Activated B cell treated with CpG ODN at 0.5 μM for 24 hours (primary cell): Measurements from ENCODE around the gene CELSR1. TPM values are rescaled to one million over a fixed set of nuclear protein-coding genes. Genes with fewer than 3 reads are reported as not detected.

Source experiments
- ATAC-seq: fragments of 200-7000 bp; cut with Tn5 transposase; one replicate; pipeline ENCODE4 v1.10.0; 2021; ENCODE audit warnings: low read depth, mild to moderate bottlenecking, moderate library complexity
- CTCF ChIA-PET: fragments of 350-600 bp; sonication (Branson Sonifier 250); formaldehyde crosslinking; loops from one replicate; lab custom pipeline; 2021; ENCODE audit warnings: antibody characterized with exemption; lab: Charles Lee
- POLR2A ChIA-PET: fragments of 350-600 bp; sonication (Branson Sonifier 250); formaldehyde crosslinking; loops from one replicate; lab custom pipeline; 2021; ENCODE audit warnings: antibody characterized with exemption; lab: Charles Lee
- DNase-seq: peaks from one replicate; pipeline ENCODE4 v3.0.0; 2022
- H3K27ac Mint-ChIP-seq: one replicate; pipeline ENCODE4 v1.8.0; 2020; ENCODE audit warnings: mixed read lengths
- H3K27me3 Mint-ChIP-seq: one replicate; pipeline ENCODE4 v1.8.0; 2021; ENCODE audit warnings: mixed read lengths
- H3K36me3 Mint-ChIP-seq: one replicate; pipeline ENCODE4 v1.8.0; 2021; ENCODE audit warnings: low read depth, mixed read lengths
- H3K4me1 Mint-ChIP-seq: one replicate; pipeline ENCODE4 v1.8.0; 2021; ENCODE audit warnings: mixed read lengths
- H3K4me3 Mint-ChIP-seq: one replicate; pipeline ENCODE4 v1.8.0; 2020; ENCODE audit warnings: mild to moderate bottlenecking, mixed read lengths
- H3K9me3 Mint-ChIP-seq: one replicate; pipeline ENCODE4 v1.8.0; 2020; ENCODE audit warnings: mixed read lengths
- intact Hi-C: fragments of 100-400 bp; cut with micrococcal nuclease; formaldehyde crosslinking; loops from one replicate; pipeline ENCODE4 v1.15.1; 2024
- total RNA-seq: library from RNA; stranded (reverse); gene quantifications from 2 replicates; pipeline ENCODE4 v1.2.3, GENCODE V29; 2022
- TF ChIP-seq, protein P1 (sequence below): fragments of 200-600 bp; IDR thresholded peaks from one replicate; pipeline ENCODE4 v1.8.0; 2022; ENCODE audit warnings: antibody characterized with exemption, mild to moderate bottlenecking

Gene CELSR1
- total RNA-seq, 1 donor from 2014 or later, result 12.3 TPM

DNA sequence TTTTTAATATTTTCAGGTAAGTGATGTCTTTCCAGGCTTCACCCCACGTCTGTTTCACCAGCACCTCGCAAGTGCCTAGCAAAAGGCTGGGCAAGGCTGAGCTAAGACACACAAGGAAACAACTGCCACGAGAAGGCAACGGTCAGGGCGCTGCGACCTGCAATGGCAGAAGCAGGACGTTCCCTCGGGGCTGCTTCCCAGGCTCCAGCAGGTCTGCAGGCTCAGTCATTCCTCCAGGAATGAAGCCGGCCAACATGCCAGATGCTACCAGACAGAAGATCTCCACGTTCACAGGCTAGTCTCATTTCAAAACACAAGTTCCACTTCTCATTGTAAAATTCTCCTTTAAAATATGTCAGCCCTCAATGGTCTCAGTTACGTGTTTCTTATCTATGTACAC, 45.5 kb downstream of the CELSR1 start:
- intact Hi-C loops, result no loop called here
- no peaks in the 10 kb centered on the region for H3K9me3 Mint-ChIP-seq

DNA sequence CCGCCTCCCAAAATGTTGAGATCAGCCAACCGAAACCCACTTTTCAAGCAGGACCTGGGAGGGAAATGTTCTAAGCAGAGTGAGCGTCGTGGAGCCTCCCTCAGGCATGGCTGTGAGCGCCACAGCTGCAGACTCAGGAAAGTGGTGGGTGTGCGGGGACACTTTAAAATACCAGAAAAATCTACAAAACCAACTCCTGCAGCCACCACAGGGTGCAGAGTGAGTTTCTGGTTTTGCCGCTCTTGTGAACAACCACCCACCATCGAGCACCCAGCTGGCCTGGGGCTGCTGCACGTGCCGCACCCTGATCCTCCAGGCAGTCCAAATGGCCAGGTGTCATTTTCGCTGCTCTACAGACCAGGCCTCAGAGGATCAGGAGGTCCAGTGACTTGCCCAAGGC, 46.9 kb downstream of the CELSR1 start:
- Mint-ChIP-seq H3K27me3 (peaks cover 17% of the 10 kb centered on the region), H3K4me3 (no peak overlapping the region)

More for the DNA sequence above, 45.5 kb downstream of the CELSR1 start:
- no peaks in the 10 kb centered on the region for H3K36me3 Mint-ChIP-seq
- ChIA-PET CTCF (no interaction called here), POLR2A (no interaction called here)
- H3K27ac Mint-ChIP-seq, result no peak overlapping the region
- ATAC-seq, result no peak
- TF ChIP-seq, protein P1, sequence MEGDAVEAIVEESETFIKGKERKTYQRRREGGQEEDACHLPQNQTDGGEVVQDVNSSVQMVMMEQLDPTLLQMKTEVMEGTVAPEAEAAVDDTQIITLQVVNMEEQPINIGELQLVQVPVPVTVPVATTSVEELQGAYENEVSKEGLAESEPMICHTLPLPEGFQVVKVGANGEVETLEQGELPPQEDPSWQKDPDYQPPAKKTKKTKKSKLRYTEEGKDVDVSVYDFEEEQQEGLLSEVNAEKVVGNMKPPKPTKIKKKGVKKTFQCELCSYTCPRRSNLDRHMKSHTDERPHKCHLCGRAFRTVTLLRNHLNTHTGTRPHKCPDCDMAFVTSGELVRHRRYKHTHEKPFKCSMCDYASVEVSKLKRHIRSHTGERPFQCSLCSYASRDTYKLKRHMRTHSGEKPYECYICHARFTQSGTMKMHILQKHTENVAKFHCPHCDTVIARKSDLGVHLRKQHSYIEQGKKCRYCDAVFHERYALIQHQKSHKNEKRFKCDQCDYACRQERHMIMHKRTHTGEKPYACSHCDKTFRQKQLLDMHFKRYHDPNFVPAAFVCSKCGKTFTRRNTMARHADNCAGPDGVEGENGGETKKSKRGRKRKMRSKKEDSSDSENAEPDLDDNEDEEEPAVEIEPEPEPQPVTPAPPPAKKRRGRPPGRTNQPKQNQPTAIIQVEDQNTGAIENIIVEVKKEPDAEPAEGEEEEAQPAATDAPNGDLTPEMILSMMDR, result no peak
- no peaks in the 10 kb centered on the region for H3K4me1 Mint-ChIP-seq
- no peak overlapping the region for H3K4me3 Mint-ChIP-seq
- H3K27me3 Mint-ChIP-seq, result peaks cover 17% of the 10 kb centered on the region
- no peak for DNase-seq

DNA sequence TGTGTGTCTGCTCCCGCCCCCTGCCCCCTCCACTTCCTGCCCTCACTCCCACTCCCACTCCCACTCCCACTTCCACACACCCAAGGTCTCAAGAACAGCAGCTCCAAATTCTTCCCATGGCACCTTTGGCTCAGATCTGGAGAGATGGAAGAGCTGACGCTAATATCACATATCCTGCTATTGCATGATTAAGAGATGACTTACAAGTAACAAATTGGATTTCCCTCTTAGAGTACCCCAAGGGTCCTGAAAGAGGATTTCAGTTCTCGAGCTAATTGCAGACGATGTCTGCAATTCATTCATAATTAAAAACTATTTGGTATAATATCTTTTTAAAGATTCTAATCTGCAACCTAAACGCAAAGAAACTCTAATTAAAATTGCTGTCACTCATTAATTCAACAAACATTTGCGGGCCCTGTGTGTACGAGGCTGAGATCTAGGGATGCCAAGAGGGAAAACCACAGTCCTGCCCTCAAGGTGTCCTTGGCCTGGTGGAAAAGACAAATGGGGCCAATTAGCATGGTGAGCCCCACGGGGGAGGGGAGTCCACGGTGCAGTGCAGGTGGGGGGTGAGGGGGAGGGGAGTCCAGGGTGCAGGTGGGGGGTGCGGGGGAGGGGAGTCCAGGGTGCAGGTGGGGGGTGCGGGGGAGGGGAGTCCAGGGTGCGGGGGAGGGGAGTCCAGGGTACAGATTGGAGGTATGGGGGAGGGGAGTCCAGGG, 50.3 kb downstream of the CELSR1 start:
- Mint-ChIP-seq H3K27ac (no peak overlapping the region), H3K36me3 (no peaks in the 10 kb centered on the region), H3K9me3 (peaks cover 3% of the 10 kb centered on the region), H3K4me1 (peaks cover 7% of the 10 kb centered on the region), H3K27me3 (peaks cover 19% of the 10 kb centered on the region), H3K4me3 (no peak overlapping the region)
- POLR2A ChIA-PET, result no interaction called here
- no peak for DNase-seq
- intact Hi-C loops, result no loop called here
- TF ChIP-seq, protein P1, result no peak
- no peak for ATAC-seq
- CTCF ChIA-PET, result no interaction called here

More for the DNA sequence above, 46.9 kb downstream of the CELSR1 start:
- Mint-ChIP-seq H3K36me3 (no peaks in the 10 kb centered on the region), H3K4me1 (no peaks in the 10 kb centered on the region), H3K27ac (no peak overlapping the region), H3K9me3 (no peaks in the 10 kb centered on the region)
- TF ChIP-seq, protein P1, result no peak
- ChIA-PET CTCF (no interaction called here), POLR2A (no interaction called here)
- intact Hi-C loops, result no loop called here
- DNase-seq (no peak), ATAC-seq (no peak)

DNA sequence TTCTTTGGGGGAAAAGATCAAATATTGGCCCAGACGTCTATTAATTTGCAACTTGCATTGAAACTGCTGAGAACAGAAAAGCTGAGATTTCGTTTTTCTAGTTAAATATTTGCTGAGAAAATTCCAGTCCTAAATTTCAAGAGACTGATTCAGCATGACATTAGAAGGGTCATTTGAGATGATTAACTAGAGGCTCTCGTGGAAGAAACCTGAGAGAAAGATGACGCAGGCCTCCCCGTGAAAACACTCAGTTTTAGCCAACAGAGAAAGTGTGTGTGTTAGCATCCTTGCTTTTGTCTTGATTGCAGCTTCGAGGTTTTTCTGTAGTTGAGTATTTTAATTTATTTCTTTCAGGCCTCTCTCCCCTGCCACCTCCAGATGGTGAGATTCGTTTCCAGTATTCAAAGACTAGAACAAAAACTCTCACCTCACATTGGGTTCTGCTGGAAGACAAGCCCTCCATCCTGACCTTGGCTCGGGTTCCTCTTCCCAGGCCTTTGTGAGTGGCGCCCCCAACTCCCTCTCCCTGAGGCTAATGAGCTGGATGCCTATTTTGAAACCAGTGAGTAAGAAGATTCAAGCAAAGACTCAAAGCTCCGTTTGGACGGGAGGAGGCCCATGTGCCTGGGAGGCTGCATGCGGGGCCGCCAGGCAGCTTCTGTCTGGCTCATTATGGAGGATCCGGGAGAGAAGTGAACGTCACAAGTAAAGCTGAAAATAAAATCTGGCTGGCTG, 52.4 kb downstream of the CELSR1 start:
- POLR2A ChIA-PET, result no interaction called here
- TF ChIP-seq, protein P1, result no peak
- peaks cover 16% of the 10 kb centered on the region for H3K27me3 Mint-ChIP-seq
- intact Hi-C loops, result no loop called here
- CTCF ChIA-PET, result no interaction called here
- DNase-seq (no peak), ATAC-seq (no peak)
- peaks cover 13% of the 10 kb centered on the region for H3K4me1 Mint-ChIP-seq
- no peaks in the 10 kb centered on the region for H3K36me3 Mint-ChIP-seq
- no peak overlapping the region for H3K27ac Mint-ChIP-seq
- peaks cover 3% of the 10 kb centered on the region for H3K9me3 Mint-ChIP-seq
- no peak overlapping the region for H3K4me3 Mint-ChIP-seq

DNA sequence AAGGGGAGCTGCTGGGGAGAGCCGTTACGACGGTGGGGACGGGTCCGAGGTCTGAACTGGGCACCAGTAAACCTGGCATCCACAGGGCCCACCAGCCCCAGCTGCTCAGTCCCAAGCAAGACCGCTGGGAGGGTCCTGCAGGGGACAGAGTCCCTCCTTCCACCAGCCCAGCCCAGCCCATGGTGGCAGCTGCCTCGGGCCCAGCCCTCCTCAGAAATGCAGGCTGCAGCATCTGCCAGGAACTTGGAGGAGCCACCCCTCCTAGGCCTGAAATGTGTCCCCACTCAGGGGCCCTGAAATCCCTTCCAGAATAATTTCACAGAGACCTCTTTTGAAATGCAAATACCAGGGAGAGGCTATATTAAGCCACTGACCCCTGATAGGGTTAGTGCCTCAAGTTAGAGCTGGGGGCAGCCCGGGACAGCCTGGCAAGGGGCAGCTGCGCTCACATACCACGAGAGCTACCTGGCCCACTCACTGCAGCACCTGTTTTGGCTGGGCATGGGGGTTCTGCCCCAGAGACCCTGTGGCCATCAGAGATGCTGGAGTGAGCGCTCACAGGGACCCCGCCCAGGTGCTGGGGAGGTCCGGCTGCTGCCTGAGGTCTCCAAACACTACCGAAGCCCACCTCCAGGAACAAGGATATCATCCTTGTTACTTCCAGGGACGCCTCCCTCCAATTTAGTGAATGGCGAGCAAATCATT, 53.1 kb downstream of the CELSR1 start:
- Mint-ChIP-seq H3K4me3 (no peak overlapping the region), H3K27me3 (peaks cover 19% of the 10 kb centered on the region), H3K36me3 (no peaks in the 10 kb centered on the region), H3K4me1 (peaks cover 13% of the 10 kb centered on the region), H3K27ac (no peak overlapping the region), H3K9me3 (peaks cover 3% of the 10 kb centered on the region)
- DNase-seq, result no peak
- intact Hi-C loops, result no loop called here
- ChIA-PET CTCF (no interaction called here), POLR2A (no interaction called here)
- ATAC-seq, result no peak
- TF ChIP-seq, protein P1, result no peak
